ENCODE results near the gene METTL17.
"Not testable (repeated sequence)": the region's sequence is repeated elsewhere in the genome, so short reads cannot be mapped to it uniquely, and the experiment has no call there.

Gene METTL17

GRCh38 chr14:20997115-20997514 is 7.3 kb downstream of the METTL17 start:
- no peak for DNase-seq (ENCODE audit: low spot score)

DNA sequence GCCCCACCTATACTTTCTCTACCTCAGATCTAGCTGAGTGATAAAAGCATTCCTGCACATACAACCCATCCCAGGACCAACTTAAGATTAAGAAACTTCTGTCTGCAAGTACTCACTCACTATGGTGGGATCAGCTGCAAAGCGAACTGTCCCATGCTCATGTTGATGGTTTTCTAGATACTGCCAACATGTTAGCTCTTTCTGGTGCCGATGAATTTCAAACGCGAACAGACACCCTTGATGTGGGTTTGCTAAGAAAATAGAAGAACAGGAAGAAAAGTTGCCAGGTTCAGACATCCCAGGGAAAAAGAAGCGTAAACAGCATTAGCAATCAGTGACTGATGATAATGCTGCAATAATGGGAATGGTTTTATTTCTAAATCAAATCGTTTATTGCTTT is 7.8 kb downstream of the METTL17 start:
- no peak for DNase-seq (ENCODE audit: low spot score)

DNA sequence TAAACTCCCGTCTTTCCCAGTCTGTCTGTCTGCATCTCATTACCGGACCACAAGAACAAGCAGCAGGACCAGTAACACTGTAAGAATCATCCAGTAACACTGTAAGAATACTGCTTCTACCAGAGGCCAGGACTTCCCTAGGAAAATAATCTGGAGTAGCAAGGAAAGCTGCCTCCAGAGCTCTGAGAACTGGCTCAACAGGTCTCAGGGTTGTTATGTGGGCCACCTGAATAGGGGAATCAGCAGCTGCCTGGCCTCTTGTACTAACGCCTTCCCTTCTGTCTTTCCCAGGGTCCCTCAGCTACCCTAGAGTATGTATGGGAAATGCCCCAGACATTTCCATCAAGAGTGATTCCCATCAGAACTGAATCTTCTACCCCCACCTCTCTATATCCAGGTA is 8.4 kb downstream of the METTL17 start:
- no peak for DNase-seq (ENCODE audit: low spot score)

DNA sequence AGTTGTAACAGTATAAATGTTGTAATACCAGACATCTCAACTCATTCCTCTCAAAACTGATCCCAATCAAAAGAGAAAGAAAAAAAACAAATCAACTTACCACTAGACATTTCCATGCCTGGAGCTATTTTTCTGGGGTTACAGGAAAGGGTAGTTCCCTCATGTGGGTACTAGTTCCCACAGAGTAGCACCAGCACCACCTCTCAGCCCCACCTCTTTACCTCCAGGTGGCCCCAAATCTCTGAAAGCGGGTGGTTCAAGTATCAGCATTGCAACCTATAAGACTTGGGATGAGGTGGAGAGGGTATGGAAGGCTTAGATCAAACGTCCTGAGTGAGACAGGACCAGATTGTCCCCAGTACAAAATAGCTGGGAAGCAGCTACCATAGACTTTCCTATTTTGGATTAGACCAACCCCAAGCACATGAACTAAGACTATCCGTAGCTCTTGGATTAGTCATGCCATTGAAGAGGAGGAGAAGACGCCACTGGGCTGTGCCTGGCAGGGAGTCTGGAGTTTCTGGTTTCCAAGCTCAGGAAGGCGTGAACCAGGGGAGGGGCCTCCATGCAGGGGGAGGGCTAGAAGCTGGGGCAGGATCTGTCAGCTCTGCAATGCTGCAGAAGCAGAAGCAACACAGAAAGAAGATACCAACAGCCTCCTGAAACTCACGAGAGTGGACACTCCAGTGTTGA is 9.0 kb downstream of the METTL17 start, which contains the start of gene SLC39A2:
TSS of gene SLC39A2 (plus strand) at position 620 of the 693 bp plus-strand sequence. CDS start 154 bp downstream, outside the sequence.
- no peak for DNase-seq (ENCODE audit: low spot score)

DNA sequence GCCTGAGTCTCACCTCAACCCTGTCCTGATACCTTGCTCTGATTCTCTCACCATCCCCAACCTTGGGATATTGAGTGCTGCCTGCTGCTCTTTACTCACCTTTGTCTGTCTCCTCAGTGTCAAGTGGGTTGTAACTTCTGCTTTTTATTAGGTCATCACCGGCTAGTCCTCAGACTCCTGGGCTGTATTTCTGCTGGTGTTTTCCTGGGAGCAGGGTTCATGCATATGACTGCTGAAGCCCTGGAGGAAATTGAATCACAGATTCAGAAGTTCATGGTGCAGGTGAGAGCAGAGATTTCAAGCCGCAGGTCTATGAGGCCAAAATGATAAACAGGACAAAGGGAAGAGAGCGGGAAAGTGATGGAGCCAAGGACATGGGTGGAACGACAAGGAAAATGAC is 9.8 kb downstream of the METTL17 start:
- no peak for DNase-seq (ENCODE audit: low spot score)

DNA sequence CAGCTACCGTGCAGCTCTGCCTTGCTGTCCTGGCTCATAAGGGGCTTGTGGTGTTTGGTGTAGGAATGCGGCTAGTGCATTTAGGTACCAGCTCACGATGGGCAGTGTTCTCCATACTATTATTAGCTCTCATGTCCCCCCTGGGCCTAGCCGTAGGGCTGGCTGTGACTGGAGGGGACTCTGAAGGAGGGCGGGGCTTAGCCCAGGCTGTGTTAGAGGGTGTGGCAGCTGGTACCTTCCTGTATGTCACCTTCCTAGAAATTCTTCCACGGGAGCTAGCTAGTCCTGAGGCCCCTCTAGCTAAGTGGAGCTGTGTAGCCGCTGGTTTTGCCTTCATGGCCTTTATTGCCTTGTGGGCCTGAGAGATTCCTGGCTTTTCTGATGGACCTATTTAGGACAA is 11.4 kb downstream of the METTL17 start:
- DNase-seq (ENCODE audit: low spot score), result no peak

GRCh38 chr14:21003788-21004346 is 14.1 kb downstream of the METTL17 start:
- DNase-seq (ENCODE audit: low spot score), result no peak

- DNase-seq (ENCODE audit: low spot score), result not testable (repeated sequence)
Observed at GRCh38 chr14:21009721-21010120, 19.9 kb downstream of the METTL17 start.

- no peak for DNase-seq (ENCODE audit: low spot score)
Observed at GRCh38 chr14:21011136-21011535, 21.4 kb downstream of the METTL17 start.

GRCh38 chr14:21014761-21015190 is 25.0 kb downstream of the METTL17 start:
- DNase-seq (ENCODE audit: low spot score), result peak; percentile 82

DNA sequence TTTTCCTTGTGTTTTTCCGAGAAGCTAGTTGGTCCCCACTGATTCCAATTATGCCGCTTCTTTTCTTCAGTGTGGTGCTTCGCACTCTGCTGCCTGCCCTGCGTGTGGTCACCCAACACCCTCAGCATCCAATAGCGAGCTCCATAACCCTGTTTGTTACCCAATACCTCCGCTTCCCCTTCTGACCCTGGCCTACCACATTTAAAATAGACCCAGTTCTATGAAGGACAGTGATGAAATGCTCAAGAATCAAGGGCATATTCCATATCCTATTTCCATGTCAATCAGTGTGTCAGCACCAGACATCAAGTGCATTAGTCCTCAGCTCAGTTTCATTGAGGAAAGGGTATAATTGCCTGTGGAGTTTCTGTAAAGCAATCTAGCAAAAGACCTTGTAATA is 25.5 kb downstream of the METTL17 start:
- DNase-seq (ENCODE audit: low spot score), result no peak

GRCh38 chr14:21016413-21017190 is 26.8 kb downstream of the METTL17 start:
- DNase-seq (ENCODE audit: low spot score), result no peak

DNA sequence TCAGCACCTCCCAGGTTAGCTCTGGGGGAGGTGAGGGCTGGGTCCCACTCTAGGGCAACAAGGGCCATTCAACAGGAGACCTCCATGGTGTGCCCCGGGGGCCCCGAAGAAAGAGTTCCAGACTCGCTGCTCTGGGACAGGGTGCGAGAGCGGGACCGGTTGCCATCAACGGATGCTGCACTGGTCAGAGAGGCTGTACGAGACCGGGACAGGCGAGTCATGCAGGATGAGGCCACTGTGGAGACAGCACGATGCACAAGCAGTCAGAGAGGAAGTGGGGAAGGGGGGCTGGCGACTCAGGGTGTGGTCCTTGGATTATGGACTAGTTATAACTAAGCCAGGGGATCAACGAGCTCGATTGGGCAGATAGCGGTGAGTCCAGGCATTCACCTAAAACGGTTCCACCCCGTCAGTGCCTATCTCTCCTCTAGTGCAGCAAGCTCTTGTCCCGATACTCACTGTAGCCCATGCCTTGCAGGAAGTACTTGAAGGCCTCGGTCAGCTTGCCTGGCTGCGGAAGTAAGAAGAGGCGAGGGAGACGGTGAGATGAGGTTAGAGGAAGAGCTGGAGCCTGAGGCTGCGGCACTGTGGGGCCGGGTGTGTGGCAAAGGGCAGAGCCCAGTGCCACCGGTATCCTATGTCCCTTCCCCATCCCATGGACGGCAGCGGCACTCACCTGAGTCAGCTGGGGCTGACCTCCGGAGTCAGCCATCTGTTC is 27.9 kb downstream of the METTL17 start:
- no peak for DNase-seq (ENCODE audit: low spot score)

- DNase-seq (ENCODE audit: low spot score), result no peak
Observed at GRCh38 chr14:21018286-21018685, 28.5 kb downstream of the METTL17 start.

- no peak for DNase-seq (ENCODE audit: low spot score)
Observed at GRCh38 chr14:21018781-21019180, 29.0 kb downstream of the METTL17 start.

DNA sequence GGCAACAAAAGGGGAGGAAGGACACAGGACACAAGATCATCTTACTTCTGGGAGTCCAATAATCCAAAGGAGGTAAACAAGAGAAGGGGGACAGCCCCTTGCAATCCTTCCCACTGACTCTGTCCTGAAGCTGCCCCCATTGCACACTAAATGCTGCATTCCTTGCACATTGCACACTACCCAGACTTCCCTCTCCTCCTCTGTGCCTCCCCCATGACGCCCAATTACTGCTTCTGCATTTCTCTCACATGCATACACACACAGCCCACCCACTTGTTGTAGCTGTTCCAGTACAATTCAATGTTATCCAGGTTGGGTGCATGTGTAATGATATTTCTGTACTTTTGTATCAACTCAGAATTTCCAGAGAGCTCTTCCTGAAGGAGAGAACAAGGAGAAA is 29.6 kb downstream of the METTL17 start:
- no peak for DNase-seq (ENCODE audit: low spot score)

DNA sequence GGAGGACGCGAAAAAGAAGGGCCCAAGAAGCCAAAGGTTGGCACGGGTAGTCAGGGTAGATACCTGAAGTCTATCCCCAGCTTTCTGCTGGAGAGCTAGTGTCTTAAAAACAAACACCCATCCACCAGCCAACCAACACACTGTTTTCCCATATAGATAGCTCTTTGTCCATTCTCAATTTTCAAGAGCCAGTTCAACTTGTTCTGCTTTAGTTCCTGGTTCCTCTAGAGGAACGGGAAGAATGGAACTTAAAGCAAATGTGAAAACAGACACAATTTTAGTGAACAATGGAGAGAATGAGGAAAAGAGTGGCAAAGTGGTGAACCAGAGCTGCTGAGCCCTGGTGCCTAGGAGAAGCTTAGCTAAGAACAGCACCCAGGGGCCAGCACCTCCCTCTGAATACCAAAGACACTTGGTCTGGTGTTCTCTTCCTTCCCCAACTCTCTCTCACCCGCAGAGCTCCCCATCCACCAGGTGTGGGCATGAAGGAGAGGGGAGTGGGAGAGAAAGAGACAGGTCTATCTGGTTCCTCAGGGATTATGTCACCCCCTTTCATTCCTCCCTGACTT is 31.3 kb downstream of the METTL17 start:
- no peak for DNase-seq (ENCODE audit: low spot score)

DNA sequence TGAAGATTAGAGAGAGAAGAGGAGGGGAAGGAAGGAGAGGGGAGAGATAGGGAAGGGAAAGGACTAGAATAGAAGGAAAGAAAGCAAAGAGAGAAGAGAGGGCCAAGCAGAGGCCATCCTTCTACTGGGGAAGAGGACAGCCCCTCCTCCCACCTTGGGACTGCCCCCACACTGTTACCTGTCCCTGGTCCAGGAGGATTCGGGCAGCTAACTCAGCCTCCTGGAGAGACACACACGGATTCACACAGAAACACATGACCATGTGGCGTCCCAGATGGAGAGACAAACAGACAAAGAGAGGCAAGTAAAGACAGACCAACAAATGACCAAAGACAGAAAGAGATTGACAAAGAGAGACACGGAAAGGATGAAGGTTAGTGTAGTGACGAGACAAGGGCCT is 32.9 kb downstream of the METTL17 start:
- no peak for DNase-seq (ENCODE audit: low spot score)

DNA sequence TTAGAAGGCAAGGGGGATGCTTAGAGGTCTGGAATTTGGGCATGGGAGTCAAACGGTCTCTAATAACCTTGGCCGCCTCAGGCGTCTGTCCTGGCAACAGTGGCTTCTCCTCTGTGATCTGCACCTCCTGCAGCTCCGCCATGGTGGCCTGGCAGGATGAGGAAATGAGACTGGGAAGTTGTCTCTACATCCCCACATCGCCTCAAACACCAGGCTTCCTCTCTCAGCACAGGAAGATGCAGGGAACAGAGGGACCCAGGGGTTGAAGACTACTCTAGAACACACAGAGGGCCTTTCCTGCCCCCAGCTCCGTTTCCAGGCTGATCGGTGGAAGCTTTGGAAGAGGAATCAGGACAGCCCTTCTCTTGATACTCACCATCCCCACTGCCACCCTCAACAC is 33.4 kb downstream of the METTL17 start:
- no peak for DNase-seq (ENCODE audit: low spot score)

DNA sequence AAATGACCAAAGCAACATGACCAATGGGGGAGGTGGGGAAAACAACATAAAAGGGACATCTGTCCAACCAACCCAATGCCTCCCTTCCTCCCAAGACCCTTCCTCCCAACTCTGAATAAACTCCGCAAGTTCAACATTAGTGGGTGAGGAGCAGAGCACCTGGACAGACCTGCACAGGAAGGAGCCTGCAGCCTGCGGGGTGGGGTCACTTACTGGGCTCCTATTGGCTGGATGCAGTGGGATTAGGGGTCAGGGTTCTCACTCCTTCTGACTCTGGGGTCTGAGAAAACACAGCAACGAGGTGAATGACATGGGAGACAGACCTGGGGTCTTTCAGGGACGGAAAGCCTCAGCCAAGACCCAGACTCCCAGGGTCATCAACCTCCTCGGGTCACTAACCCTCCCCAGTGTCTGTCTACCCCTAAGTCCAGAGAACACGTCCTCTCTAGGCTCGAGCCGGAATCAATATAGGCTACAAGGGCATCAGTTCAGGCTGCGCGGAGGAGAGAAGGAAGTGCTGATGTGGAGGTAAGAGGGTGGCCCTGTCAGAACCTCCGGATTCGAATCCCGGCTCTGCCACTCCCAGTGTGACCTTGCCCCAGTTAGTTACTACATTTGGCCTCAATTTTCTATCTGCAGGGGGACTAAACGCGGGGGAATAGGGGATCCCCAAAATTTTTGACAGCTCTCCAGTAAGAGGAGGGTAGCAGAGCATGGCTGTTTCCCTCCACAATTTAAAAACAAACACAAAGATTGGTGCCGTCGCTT is 34.2 kb downstream of the METTL17 start:
- DNase-seq (ENCODE audit: low spot score), result no peak

DNA sequence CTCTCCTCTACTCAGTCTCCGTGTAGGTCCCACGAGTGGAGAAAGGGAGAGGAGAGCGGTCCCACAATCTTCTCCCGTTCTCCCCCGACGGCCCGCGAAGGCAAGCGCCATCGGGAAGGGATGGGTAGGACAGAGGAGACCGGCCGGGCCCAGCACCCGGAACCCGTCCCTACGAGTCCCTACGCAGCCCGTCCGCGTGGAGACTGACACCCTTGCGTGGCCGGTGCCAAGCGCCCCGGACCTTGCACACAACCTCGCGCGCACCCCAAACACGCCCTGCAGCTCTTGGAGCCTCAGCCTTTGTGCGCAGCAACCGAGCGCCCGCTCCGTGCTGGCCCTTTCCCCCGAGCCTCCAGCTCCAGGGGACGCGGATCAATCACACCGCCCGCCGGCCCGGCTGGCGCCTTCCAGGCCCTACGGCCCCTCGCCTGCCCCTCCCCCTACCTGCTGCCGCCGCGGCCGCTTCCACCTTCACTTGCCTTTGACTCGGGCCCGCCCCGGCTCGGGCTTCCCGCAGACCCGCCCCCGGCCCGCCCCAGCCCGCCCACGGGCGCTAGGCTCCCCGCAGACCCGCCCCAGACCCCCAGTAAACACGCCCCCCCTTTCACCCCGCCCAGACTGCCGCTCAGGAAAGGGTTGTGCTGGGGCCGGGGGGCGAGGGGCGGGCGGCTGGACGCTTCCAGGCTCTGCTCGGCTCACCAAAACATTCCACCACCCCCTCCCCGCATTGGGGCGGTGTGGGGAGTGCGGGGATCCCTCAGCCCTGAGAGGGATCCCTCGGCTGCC is 35.0 kb downstream of the METTL17 start, which contains the start of gene NDRG2:
TSS of gene NDRG2 (minus strand) at position 477 of the 786 bp plus-strand sequence. CDS start 1,746 bp downstream, outside the sequence.
- DNase-seq (ENCODE audit: low spot score), result no peak

Data from hematopoietic multipotent progenitor cell treated with erythropoietin and hydrocortisone succinate and interleukin-3 and kit ligand, for 17 days (in vitro differentiated cells).